ENCODE data around the gene NFU1.
A peak's percentile ranks its signal among the peaks of the same experiment; 100 is the strongest.

GRCh38 chr2:69436596-69436937 lies 668 bp downstream of the NFU1 start:
- TF ChIP-seq CTCF (IDR thresholded peaks at IDR 0.05) (peak in 1 of 3 experiments; percentile 6), EP300 (IDR thresholded peaks at IDR 0.05) (no peak), POLR2A (IDR thresholded peaks at IDR 0.05; ENCODE audit: low read depth) (no peak)
